Stimulated activated memory B cell treated with anti-CD40 and anti-IgM and Interleukin-4, amounts not matched to agents 10 μg/mL and 1 μg/mL and 100 μg/mL, for 72 hours (primary cell): ENCODE results near the gene DDX39A.
A peak's percentile ranks its signal among the peaks of the same experiment; 100 is the strongest.
"Not testable (repeated sequence)": the region's sequence is repeated elsewhere in the genome, so short reads cannot be mapped to it uniquely, and the experiment has no call there.

Source experiments
- ATAC-seq: fragments of 150-1000 bp; cut with Tn5 transposase; 2 replicates; pipeline ENCODE4 v1.10.0; 2021
- H3K27ac Mint-ChIP-seq: one replicate; pipeline ENCODE4 v1.8.0; 2022; ENCODE audit warnings: mild to moderate bottlenecking, mixed read lengths
- H3K27me3 Mint-ChIP-seq: one replicate; pipeline ENCODE4 v1.8.0; 2022; ENCODE audit warnings: mixed read lengths
- H3K36me3 Mint-ChIP-seq: one replicate; pipeline ENCODE4 v1.8.0; 2022; ENCODE audit warnings: mixed read lengths
- H3K4me1 Mint-ChIP-seq: one replicate; pipeline ENCODE4 v1.8.0; 2022; ENCODE audit warnings: mixed read lengths
- H3K4me3 Mint-ChIP-seq: one replicate; pipeline ENCODE4 v1.8.0; 2022; ENCODE audit warnings: mild to moderate bottlenecking, moderate library complexity, mixed read lengths
- H3K9me3 Mint-ChIP-seq: one replicate; pipeline ENCODE4 v1.8.0; 2022; ENCODE audit warnings: mixed read lengths

DDX39A gene

GRCh38 chr19:14406645-14407401 lies 12.3 kb downstream of the DDX39A start:
- H3K36me3 Mint-ChIP-seq = peaks cover 92% of the 10 kb centered on the region

GRCh38 chr19:14405758-14406644 lies 13.1 kb downstream of the DDX39A start:
- peaks cover 52% of the 10 kb centered on the region for H3K4me1 Mint-ChIP-seq
- H3K9me3 Mint-ChIP-seq = no peaks in the 10 kb centered on the region
- H3K4me3 Mint-ChIP-seq = peak overlapping the region; percentile 48
- H3K36me3 Mint-ChIP-seq = peaks cover 95% of the 10 kb centered on the region
- H3K27me3 Mint-ChIP-seq = no peaks in the 10 kb centered on the region
- ATAC-seq = peak; percentile 82
- peak overlapping the region; percentile 74 for H3K27ac Mint-ChIP-seq

More at GRCh38 chr19:14406645-14407401, 12.3 kb downstream of the DDX39A start:
- Mint-ChIP-seq H3K9me3 (no peaks in the 10 kb centered on the region), H3K27ac (peak overlapping the region; percentile 74), H3K4me3 (no peak overlapping the region), H3K4me1 (peaks cover 54% of the 10 kb centered on the region), H3K27me3 (no peaks in the 10 kb centered on the region)
- no peak for ATAC-seq

GRCh38 chr19:14405380-14405757 lies 13.8 kb downstream of the DDX39A start:
- Mint-ChIP-seq H3K4me1 (peaks cover 51% of the 10 kb centered on the region), H3K9me3 (no peaks in the 10 kb centered on the region), H3K27ac (peak overlapping the region; percentile 74), H3K36me3 (peaks cover 94% of the 10 kb centered on the region), H3K27me3 (no peaks in the 10 kb centered on the region), H3K4me3 (no peak overlapping the region)
- ATAC-seq = no peak

- no peaks in the 10 kb centered on the region for H3K27me3 Mint-ChIP-seq
- H3K4me3 Mint-ChIP-seq = no peak overlapping the region
- H3K36me3 Mint-ChIP-seq = peaks cover 83% of the 10 kb centered on the region
- H3K27ac Mint-ChIP-seq = peak overlapping the region; percentile 13
- H3K4me1 Mint-ChIP-seq = peaks cover 41% of the 10 kb centered on the region
- H3K9me3 Mint-ChIP-seq = no peaks in the 10 kb centered on the region
- ATAC-seq = no peak
These were observed 14.8 kb downstream of the DDX39A start for GRCh38 chr19:14404312-14404711.

GRCh38 chr19:14403145-14403930 lies 15.8 kb downstream of the DDX39A start:
- Mint-ChIP-seq H3K36me3 (peaks cover 82% of the 10 kb centered on the region), H3K4me1 (peaks cover 34% of the 10 kb centered on the region), H3K27ac (peak overlapping the region; percentile 13)
- ATAC-seq, H3K4me3 Mint-ChIP-seq, H3K9me3 Mint-ChIP-seq, H3K27me3 Mint-ChIP-seq: not testable (repeated sequence)

- Mint-ChIP-seq H3K4me1 (peaks cover 33% of the 10 kb centered on the region), H3K27ac (peak overlapping the region; percentile 75), H3K27me3 (no peaks in the 10 kb centered on the region), H3K9me3 (no peaks in the 10 kb centered on the region), H3K36me3 (peaks cover 81% of the 10 kb centered on the region), H3K4me3 (no peak overlapping the region)
- no peak for ATAC-seq
These were observed 16.6 kb downstream of the DDX39A start for GRCh38 chr19:14402332-14403144.

GRCh38 chr19:14401468-14402195 lies 17.5 kb downstream of the DDX39A start:
- ATAC-seq = no peak
- H3K4me1 Mint-ChIP-seq = peaks cover 26% of the 10 kb centered on the region
- H3K36me3 Mint-ChIP-seq = peaks cover 80% of the 10 kb centered on the region
- no peak overlapping the region for H3K4me3 Mint-ChIP-seq
- peak overlapping the region; percentile 75 for H3K27ac Mint-ChIP-seq
- no peaks in the 10 kb centered on the region for H3K27me3 Mint-ChIP-seq
- H3K9me3 Mint-ChIP-seq = no peaks in the 10 kb centered on the region

- no peaks in the 10 kb centered on the region for H3K9me3 Mint-ChIP-seq
- H3K4me3 Mint-ChIP-seq = no peak overlapping the region
- H3K27me3 Mint-ChIP-seq = no peaks in the 10 kb centered on the region
- peaks cover 80% of the 10 kb centered on the region for H3K36me3 Mint-ChIP-seq
- ATAC-seq = peak; percentile 88
- peaks cover 21% of the 10 kb centered on the region for H3K4me1 Mint-ChIP-seq
- H3K27ac Mint-ChIP-seq = peak overlapping the region; percentile 75
These were observed 18.1 kb downstream of the DDX39A start for GRCh38 chr19:14400951-14401431.

- H3K27ac Mint-ChIP-seq, ATAC-seq, H3K4me3 Mint-ChIP-seq, H3K27me3 Mint-ChIP-seq, H3K9me3 Mint-ChIP-seq: not testable (repeated sequence)
- Mint-ChIP-seq H3K4me1 (peaks cover 15% of the 10 kb centered on the region), H3K36me3 (peaks cover 75% of the 10 kb centered on the region)
These were observed 22.0 kb downstream of the DDX39A start for GRCh38 chr19:14397168-14397567.

GRCh38 chr19:14396730-14397129 lies 22.4 kb downstream of the DDX39A start:
- peaks cover 70% of the 10 kb centered on the region for H3K36me3 Mint-ChIP-seq

GRCh38 chr19:14395710-14396336 lies 23.3 kb downstream of the DDX39A start:
- peaks cover 7% of the 10 kb centered on the region for H3K4me1 Mint-ChIP-seq
- no peaks in the 10 kb centered on the region for H3K9me3 Mint-ChIP-seq
- no peaks in the 10 kb centered on the region for H3K27me3 Mint-ChIP-seq
- H3K27ac Mint-ChIP-seq = peak overlapping the region; percentile 66
- no peak for ATAC-seq
- no peak overlapping the region for H3K4me3 Mint-ChIP-seq
- H3K36me3 Mint-ChIP-seq = peaks cover 68% of the 10 kb centered on the region

More at GRCh38 chr19:14396730-14397129, 22.4 kb downstream of the DDX39A start:
- not testable (repeated sequence) for H3K4me3 Mint-ChIP-seq, H3K9me3 Mint-ChIP-seq, H3K27me3 Mint-ChIP-seq, ATAC-seq
- Mint-ChIP-seq H3K4me1 (peaks cover 15% of the 10 kb centered on the region), H3K27ac (peak overlapping the region; percentile 66)

GRCh38 chr19:14395262-14395661 lies 23.9 kb downstream of the DDX39A start:
- peaks cover 69% of the 10 kb centered on the region for H3K36me3 Mint-ChIP-seq
- peaks cover 5% of the 10 kb centered on the region for H3K4me1 Mint-ChIP-seq
- H3K9me3 Mint-ChIP-seq = no peaks in the 10 kb centered on the region
- no peak overlapping the region for H3K4me3 Mint-ChIP-seq
- ATAC-seq = no peak
- no peak overlapping the region for H3K27ac Mint-ChIP-seq
- no peaks in the 10 kb centered on the region for H3K27me3 Mint-ChIP-seq

- H3K27me3 Mint-ChIP-seq = no peaks in the 10 kb centered on the region
- peaks cover 5% of the 10 kb centered on the region for H3K4me1 Mint-ChIP-seq
- H3K4me3 Mint-ChIP-seq = no peak overlapping the region
- peaks cover 78% of the 10 kb centered on the region for H3K36me3 Mint-ChIP-seq
- H3K9me3 Mint-ChIP-seq = no peaks in the 10 kb centered on the region
- H3K27ac Mint-ChIP-seq = no peak overlapping the region
- no peak for ATAC-seq
These were observed 25.0 kb downstream of the DDX39A start for GRCh38 chr19:14394167-14394566.
